Measurements from ENCODE around the gene ILF2.

- TF ChIP-seq POLR2A (IDR thresholded peaks at IDR 0.05): no peak
- TF ChIP-seq CTCF (IDR thresholded peaks at IDR 0.05): no peak
Observed at GRCh38 chr1:153699768-153700167, 29.0 kb upstream of the ILF2 start.

Data from breast epithelium (tissue), 3 donors.